Stomach smooth muscle (tissue), 2 donors: ENCODE measurements around the gene TNXB.
"Not testable (repeated sequence)": the region's sequence is repeated elsewhere in the genome, so short reads cannot be mapped to it uniquely, and the experiment has no call there.

ENCODE experiments used
- H3K27ac ChIP-seq: one replicate; pipeline ENCODE4 v1.7.0; 2013; ENCODE audit warnings: mild to moderate bottlenecking, low read length, inconsistent platforms
- H3K27me3 ChIP-seq, 2 donors: one replicate each; pipeline ENCODE4 v1.7.0; 2013; ENCODE audit warnings: low read length in 2 of 2; ENCODE audit not compliant: insufficient read depth in 2 of 2, control insufficient read depth in 1 of 2
- H3K36me3 ChIP-seq, 2 donors: one replicate each; pipeline ENCODE4 v1.7.0; 2013; ENCODE audit warnings: low read length in 2 of 2; ENCODE audit not compliant: control insufficient read depth in 2 of 2, insufficient read depth in 2 of 2
- H3K4me1 ChIP-seq: one replicate; pipeline ENCODE4 v1.7.0; 2013; ENCODE audit warnings: low read length; ENCODE audit not compliant: control insufficient read depth, insufficient read depth
- H3K4me3 ChIP-seq, 2 donors: one replicate each; pipeline ENCODE4 v1.7.0; 2013; ENCODE audit warnings: low read length in 2 of 2
- H3K9ac ChIP-seq, 2 donors: one replicate each; pipeline ENCODE4 v1.7.0; 2013; ENCODE audit warnings: low read length in 2 of 2, mild to moderate bottlenecking in 1 of 2
- H3K9me3 ChIP-seq, 2 donors: one replicate each; pipeline ENCODE4 v1.7.0; 2013; ENCODE audit warnings: low read length in 2 of 2; ENCODE audit not compliant: control insufficient read depth in 2 of 2
- donor health status: healthy.
- donor health status: Pancreatic carcinoma.

The TNXB gene

DNA sequence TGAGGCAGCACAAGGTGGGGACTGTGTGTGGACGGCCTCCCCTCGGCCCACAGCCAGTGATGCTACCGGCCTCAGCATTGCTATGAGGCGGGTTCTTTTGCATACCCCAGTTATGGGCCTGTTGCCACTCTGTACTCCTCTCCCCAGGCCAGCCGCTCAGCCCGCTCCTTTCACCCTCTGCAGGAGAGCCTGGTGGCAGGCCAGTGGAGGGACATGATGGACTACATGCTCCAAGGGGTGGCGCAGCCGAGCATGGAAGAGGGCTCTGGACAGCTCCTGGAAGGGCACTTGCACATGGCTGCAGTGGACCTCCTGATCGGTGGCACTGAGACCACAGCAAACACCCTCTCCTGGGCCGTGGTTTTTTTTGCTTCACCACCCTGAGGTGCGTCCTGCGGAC, 102.1 kb downstream of the TNXB start:
- H3K27ac ChIP-seq, H3K27me3 ChIP-seq, H3K9ac ChIP-seq, H3K36me3 ChIP-seq, H3K4me3 ChIP-seq, H3K4me1 ChIP-seq, H3K9me3 ChIP-seq: not testable (repeated sequence)

DNA sequence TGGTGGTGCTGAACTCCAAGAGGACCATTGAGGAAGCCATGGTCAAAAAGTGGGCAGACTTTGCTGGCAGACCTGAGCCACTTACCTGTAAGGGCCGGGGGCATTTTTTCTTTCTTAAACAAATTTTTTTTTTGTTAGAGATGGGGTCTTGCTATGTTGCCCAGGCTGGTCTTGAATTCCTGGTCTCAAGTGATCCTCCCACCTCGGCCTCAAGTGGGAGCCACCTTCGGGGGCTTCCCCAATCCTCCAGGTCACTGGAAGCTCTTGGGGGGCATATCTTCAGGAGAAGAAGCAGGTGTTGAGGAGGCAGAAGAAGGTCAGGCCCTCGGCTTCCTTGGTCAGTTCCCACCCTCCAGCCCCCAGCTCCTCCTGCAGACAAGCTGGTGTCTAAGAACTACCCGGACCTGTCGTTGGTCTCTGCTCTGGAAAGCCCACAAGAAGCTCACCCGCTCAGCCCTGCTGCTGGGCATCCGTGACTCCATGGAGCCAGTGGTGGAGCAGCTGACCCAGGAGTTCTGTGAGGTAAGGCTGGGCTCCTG, 103.1 kb downstream of the TNXB start:
- not testable (repeated sequence) for H3K9ac ChIP-seq, H3K27me3 ChIP-seq, H3K36me3 ChIP-seq, H3K4me1 ChIP-seq, H3K9me3 ChIP-seq, H3K27ac ChIP-seq, H3K4me3 ChIP-seq

DNA sequence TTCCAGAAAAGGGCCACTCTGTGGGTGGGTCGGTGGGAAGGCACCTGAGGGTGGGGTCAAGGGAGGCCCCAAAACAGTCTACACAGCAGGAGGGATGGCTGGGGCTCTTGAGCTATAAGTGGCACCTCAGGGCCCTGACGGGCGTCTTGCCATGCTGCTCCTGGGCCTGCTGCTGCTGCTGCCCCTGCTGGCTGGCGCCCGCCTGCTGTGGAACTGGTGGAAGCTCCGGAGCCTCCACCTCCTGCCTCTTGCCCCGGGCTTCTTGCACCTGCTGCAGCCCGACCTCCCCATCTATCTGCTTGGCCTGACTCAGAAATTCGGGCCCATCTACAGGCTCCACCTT, 103.6 kb downstream of the TNXB start:
- not testable (repeated sequence) for H3K9ac ChIP-seq, H3K9me3 ChIP-seq, H3K4me3 ChIP-seq, H3K27me3 ChIP-seq, H3K27ac ChIP-seq, H3K36me3 ChIP-seq, H3K4me1 ChIP-seq

DNA sequence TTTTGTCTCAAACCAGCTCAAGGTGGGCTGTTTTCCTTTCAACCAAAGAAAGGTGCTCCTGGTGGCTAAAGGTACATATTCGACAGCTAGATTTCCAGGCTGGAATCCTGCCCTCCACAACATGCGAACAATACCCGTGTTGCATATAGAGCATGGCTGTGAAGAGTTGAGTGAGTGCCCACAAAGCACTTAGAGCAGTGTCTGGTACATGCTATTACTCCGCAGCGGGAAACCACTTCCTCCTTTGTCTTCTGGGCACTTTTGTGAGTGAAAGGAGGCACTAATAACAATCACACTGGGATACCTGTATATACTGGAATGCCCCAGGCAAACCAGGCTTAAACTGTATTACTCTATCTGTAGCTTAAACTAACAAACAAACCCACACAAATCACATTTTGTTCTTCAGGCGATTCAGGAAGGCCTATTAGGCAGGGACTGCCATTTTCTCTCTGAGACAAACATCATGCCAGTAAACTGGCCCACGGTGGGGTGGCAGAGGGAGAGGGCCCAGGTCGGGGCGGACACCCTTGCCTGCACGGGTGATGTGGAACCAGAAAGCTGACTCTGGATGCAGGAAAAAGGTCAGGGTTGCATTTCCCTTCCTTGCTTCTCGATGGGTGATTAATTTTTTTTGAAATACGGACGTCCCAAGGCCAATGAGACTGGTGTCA, 104.1 kb downstream of the TNXB start:
- H3K27me3 ChIP-seq, H3K27ac ChIP-seq, H3K9ac ChIP-seq, H3K4me3 ChIP-seq, H3K9me3 ChIP-seq, H3K36me3 ChIP-seq, H3K4me1 ChIP-seq: not testable (repeated sequence)

DNA sequence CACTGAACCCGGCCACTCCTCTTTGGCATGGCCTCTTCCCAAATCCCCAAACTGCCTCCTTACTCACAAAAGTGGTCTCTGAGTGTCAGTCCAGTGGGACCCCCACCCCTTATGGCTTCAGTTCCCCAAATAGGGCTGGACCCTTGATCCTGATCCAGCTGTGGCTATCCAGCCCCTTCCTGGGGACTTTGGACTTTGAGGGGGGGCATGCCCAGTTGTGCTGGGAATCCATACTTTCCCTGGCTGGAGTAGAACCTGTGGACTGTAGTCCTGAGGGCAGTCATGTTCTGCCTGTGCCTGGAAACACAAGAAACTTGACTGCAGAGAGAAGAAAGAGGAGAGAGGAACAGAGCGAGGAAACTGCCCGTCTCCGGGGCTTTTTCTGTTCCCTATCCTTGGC, 104.7 kb downstream of the TNXB start:
- not testable (repeated sequence) for H3K9ac ChIP-seq, H3K4me1 ChIP-seq, H3K27me3 ChIP-seq, H3K36me3 ChIP-seq, H3K4me3 ChIP-seq, H3K27ac ChIP-seq, H3K9me3 ChIP-seq

DNA sequence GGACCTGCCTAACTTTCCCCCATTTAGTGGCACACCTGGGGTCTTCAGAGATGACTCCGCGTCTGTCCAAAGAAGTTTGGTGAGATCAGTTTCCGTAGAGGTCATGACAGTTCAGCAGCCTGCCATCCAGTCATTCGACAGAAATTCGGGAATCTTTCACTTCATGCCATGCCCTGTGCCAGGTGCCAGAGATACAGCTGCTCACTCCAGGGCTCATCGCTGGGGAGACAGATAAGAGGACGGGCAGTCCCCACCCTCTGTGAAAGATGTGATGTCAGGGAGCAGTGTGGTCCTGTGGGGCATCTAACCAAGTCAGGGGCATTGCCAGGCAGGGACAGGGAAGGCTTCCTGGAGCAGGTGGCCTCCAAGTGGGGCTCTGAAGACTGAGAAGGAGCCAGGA, 105.8 kb downstream of the TNXB start:
- not testable (repeated sequence) for H3K36me3 ChIP-seq, H3K4me1 ChIP-seq, H3K27ac ChIP-seq, H3K9me3 ChIP-seq, H3K4me3 ChIP-seq, H3K9ac ChIP-seq, H3K27me3 ChIP-seq

DNA sequence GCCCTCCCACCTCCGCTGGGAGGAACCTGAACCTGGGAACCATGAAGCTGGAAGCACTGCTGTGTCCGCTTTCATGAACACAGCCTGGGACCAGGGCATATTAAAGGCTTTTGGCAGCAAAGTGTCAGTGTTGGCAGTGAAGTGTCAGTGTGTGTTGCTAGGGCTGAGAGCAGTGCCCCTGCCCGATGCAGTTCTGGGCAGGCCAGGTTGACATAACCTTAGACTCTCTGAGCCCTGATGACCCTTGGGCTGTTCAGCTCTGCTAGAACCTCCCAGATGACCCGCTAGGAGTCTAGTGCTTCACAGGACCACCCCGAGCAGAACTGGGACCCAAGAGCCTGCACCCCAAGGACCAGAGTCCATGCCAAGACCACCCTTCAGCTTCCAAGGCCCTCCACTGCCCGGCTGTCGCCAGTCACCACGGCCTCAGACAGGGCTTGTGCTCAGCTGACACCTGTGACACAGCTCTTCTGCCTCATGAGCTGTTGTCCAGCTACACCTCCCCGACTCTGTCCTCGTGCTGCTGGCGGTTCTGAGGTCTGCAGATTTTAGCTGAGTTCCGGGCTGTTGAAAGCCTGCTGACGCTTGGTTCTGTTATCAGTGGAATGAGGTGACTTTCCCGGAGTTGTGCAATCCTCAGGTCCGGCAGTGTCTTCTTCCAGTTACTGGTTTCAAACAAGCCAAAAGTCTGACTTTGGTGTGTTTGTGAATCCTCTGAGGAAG, 106.4 kb downstream of the TNXB start:
- not testable (repeated sequence) for H3K9me3 ChIP-seq, H3K27me3 ChIP-seq, H3K4me1 ChIP-seq, H3K27ac ChIP-seq, H3K9ac ChIP-seq, H3K36me3 ChIP-seq, H3K4me3 ChIP-seq

DNA sequence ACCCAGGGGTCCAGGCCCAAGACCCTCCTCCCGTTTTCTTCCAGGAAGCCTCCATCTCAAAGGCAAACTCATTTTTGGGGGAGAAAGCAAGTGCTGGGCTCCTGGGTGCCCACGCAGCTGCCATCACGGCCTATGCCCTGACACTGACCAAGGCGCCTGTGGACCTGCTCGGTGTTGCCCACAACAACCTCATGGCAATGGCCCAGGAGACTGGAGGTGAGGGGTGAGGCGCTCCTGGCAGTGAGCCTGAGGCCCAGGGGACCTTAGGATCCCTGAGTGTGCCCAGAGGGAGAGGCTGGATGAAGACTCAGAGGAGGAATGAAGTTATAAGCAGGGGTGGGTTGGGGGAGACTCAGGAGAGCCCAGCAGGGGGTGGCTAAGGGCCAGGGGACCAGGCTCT, 112.8 kb downstream of the TNXB start:
- H3K9me3 ChIP-seq, H3K4me3 ChIP-seq, H3K27me3 ChIP-seq, H3K36me3 ChIP-seq, H3K4me1 ChIP-seq, H3K27ac ChIP-seq, H3K9ac ChIP-seq: not testable (repeated sequence)

DNA sequence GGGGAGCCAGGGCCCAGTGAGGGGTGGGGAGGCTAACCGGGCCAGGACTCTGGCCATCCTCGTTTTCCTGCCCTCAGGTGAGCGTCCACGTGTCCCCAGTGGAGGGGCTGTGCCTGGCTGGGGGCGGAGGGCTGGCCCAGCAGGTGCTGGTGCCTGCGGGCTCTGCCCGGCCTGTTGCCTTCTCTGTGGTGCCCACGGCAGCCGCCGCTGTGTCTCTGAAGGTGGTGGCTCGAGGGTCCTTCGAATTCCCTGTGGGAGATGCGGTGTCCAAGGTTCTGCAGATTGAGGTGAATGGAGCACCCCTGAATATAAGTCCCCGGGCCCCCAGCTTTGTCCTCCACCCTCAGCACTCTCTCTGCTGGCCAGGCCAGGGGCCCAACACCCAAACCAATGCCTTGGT, 114.7 kb downstream of the TNXB start:
- H3K4me1 ChIP-seq, H3K36me3 ChIP-seq, H3K9ac ChIP-seq, H3K4me3 ChIP-seq, H3K27ac ChIP-seq, H3K9me3 ChIP-seq, H3K27me3 ChIP-seq: not testable (repeated sequence)
